ENCODE results near the gene CLDN25. TPM values are rescaled to one million over a fixed set of nuclear protein-coding genes. Genes with fewer than 3 reads are reported as not detected.

The CLDN25 gene
- total RNA-seq, result not detected
- not detected for polyA plus RNA-seq (2013, experiment 1 of 2)
- polyA plus RNA-seq (2013, experiment 2 of 2), result not detected
- long read RNA-seq, experiment 1, result 0 reads
- long read RNA-seq, experiment 2, result 0 reads
- long read RNA-seq, experiment 3, result 0 reads
- long read RNA-seq, experiment 4, result 0 reads

- TF ChIP-seq CTCF (conservative IDR thresholded peaks at IDR 0.05), result no peak
- Histone ChIP-seq H3K9me3 (ENCODE audit: control insufficient read depth, low read length) (no peaks in the 10 kb centered on the region), H3K9ac (ENCODE audit: extremely low read depth, low read length, poor library complexity, severe bottlenecking) (no peak within 1 kb of the TSS), H3K4me3 (ENCODE audit: low read length) (no peak within 1 kb of the TSS), H3K36me3 (ENCODE audit: control insufficient read depth, insufficient read depth, low read length) (no peaks in the 10 kb centered on the region), H3K27ac (ENCODE audit: low read depth, low read length) (no peak within 1 kb of the TSS), H3K4me1 (ENCODE audit: control insufficient read depth, insufficient read depth, low read length) (no peaks in the 10 kb centered on the region), H3K27me3 (ENCODE audit: control insufficient read depth, insufficient read depth, low read length, poor library complexity, severe bottlenecking) (peaks cover 27% of the 10 kb centered on the region)
- DNase-seq, result no peak
- Mint-ChIP-seq H3K27ac (no peak within 1 kb of the TSS), H3K4me1 (no peaks in the 10 kb centered on the region), H3K9me3 (no peaks in the 10 kb centered on the region), H3K36me3 (ENCODE audit: low read depth) (no peaks in the 10 kb centered on the region), H3K4me3 (no peak within 1 kb of the TSS), H3K27me3 (ENCODE audit: insufficient read depth) (peaks cover 18% of the 10 kb centered on the region)
- WGBS, 2 experiments (ENCODE audit: insufficient coverage in 1 of 2, insufficient read length in 1 of 2), result 86 to 90% methylated on average over 4 of the region's 4 CpGs
Observed at GRCh38 chr11:113779496-113779895, at the start of gene CLDN25. TSS of gene CLDN25 (plus strand) at chr11:113779796. CDS start at chr11:113779796, 0 bp downstream.

DNA sequence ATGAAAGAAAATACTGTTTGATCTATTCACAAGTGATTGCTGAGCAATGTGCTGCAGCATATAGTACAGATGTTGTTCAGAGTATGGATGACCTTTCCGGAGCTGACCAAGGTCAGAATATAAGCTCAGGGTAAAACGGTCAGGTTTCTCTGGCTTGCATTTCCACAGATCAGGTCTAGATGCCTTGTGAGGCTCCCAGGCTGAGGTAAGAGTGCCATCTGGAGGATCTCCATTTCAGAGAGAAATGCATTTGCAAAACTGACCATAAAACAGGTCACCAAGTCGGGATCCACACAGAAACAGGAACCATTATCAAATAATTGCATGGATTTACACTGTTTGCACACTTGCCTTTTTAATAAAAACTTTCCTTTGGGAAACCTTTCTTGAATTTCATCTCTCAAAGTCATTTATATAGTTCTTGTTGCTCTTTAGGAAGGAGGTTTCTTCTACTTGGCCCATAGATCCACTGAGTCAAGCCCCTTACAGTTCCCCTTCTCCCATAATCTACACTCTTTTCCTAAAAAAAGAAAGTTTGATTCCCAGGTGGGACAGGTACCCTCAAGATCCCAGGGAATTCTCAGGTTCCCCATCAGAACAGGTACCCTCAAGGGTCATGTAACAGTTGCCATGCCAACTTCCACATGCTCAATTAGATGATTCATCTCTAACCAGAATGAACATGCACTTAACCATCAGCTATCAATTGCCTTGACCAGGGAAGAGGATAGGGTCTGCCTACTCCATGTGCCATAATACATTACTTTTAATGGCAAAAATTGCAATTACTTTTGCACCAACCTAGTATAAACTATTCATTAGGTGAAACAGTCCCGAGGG lies 48.5 kb upstream of the CLDN25 start:
- peaks cover 28% of the 10 kb centered on the region for H3K36me3 Mint-ChIP-seq (ENCODE audit: low read depth)
- peak; percentile 81 for DNase-seq

GRCh38 chr11:113732092-113732491 lies 47.5 kb upstream of the CLDN25 start:
- Histone ChIP-seq H3K36me3 (ENCODE audit: control insufficient read depth, insufficient read depth, low read length) (peaks cover 51% of the 10 kb centered on the region), H3K9ac (ENCODE audit: extremely low read depth, low read length, poor library complexity, severe bottlenecking) (no peak overlapping the region), H3K9me3 (ENCODE audit: control insufficient read depth, low read length) (no peaks in the 10 kb centered on the region), H3K27me3 (ENCODE audit: control insufficient read depth, insufficient read depth, low read length, poor library complexity, severe bottlenecking) (no peaks in the 10 kb centered on the region), H3K27ac (ENCODE audit: low read depth, low read length) (no peak overlapping the region), H3K4me3 (ENCODE audit: low read length) (no peak overlapping the region), H3K4me1 (ENCODE audit: control insufficient read depth, insufficient read depth, low read length) (no peaks in the 10 kb centered on the region)
- Mint-ChIP-seq H3K36me3 (ENCODE audit: low read depth) (peaks cover 37% of the 10 kb centered on the region), H3K4me3 (no peak overlapping the region), H3K27me3 (ENCODE audit: insufficient read depth) (no peaks in the 10 kb centered on the region), H3K9me3 (no peaks in the 10 kb centered on the region), H3K27ac (no peak overlapping the region), H3K4me1 (no peaks in the 10 kb centered on the region)
- WGBS, 2 experiments (ENCODE audit: insufficient coverage in 1 of 2, insufficient read length in 1 of 2), result 80 to 89% methylated on average over 3 to 5 of the region's 5 CpGs
- no peak for TF ChIP-seq CTCF (conservative IDR thresholded peaks at IDR 0.05)
- no peak for DNase-seq

More for the DNA sequence above, 48.5 kb upstream of the CLDN25 start:
- H3K9ac ChIP-seq (ENCODE audit: extremely low read depth, low read length, poor library complexity, severe bottlenecking), result no peak overlapping the region
- no peaks in the 10 kb centered on the region for H3K27me3 ChIP-seq (ENCODE audit: control insufficient read depth, insufficient read depth, low read length, poor library complexity, severe bottlenecking)
- H3K9me3 Mint-ChIP-seq, result no peaks in the 10 kb centered on the region
- no peaks in the 10 kb centered on the region for H3K9me3 ChIP-seq (ENCODE audit: control insufficient read depth, low read length)
- peaks cover 2% of the 10 kb centered on the region for H3K4me1 Mint-ChIP-seq
- H3K27ac ChIP-seq (ENCODE audit: low read depth, low read length), result no peak overlapping the region
- H3K27ac Mint-ChIP-seq, result no peak overlapping the region
- H3K4me3 ChIP-seq (ENCODE audit: low read length), result no peak overlapping the region
- no peaks in the 10 kb centered on the region for H3K27me3 Mint-ChIP-seq (ENCODE audit: insufficient read depth)
- no peak overlapping the region for H3K4me3 Mint-ChIP-seq
- H3K36me3 ChIP-seq (ENCODE audit: control insufficient read depth, insufficient read depth, low read length), result peaks cover 41% of the 10 kb centered on the region
- 40 to 70% methylated on average over 2 to 4 of the region's 4 CpGs for WGBS, 2 experiments (ENCODE audit: insufficient coverage in 1 of 2, insufficient read length in 1 of 2)
- H3K4me1 ChIP-seq (ENCODE audit: control insufficient read depth, insufficient read depth, low read length), result peaks cover 2% of the 10 kb centered on the region
- peak; percentile 84 for TF ChIP-seq CTCF (conservative IDR thresholded peaks at IDR 0.05)
